Spleen (tissue), 11 donors: ENCODE results near the gene RBMX. TPM values are rescaled to one million over a fixed set of nuclear protein-coding genes. Genes with fewer than 3 reads are reported as not detected.

Experiments used
- DNase-seq: peaks from one replicate; pipeline ENCODE4 v3.0.0-alpha.2; 2020
- H3K27ac ChIP-seq, 8 donors: fragments of 200-600 bp; sonication (generic) in 7 of 8; 1 replicate in 4 of 8; 2 replicates in 4 of 8; pipeline versions ENCODE4 v1.5.0 to v1.8.0; 2016 to 2021; ENCODE audit warnings: inconsistent platforms in 4 of 8, mild to moderate bottlenecking in 4 of 8, moderate library complexity in 1 of 8
- H3K27me3 ChIP-seq, 7 donors: fragments of 200-600 bp; sonication (generic) in 6 of 7; replicated peaks in 1 of 7; 1 replicate in 4 of 7; 2 replicates in 3 of 7; pipeline versions ENCODE4 v1.5.0 to v1.8.0; 2016 to 2021; ENCODE audit warnings: inconsistent platforms in 3 of 7, mild to moderate bottlenecking in 1 of 7
- H3K36me3 ChIP-seq, 6 donors: fragments of 200-600 bp; sonication (generic) in 5 of 6; 1 replicate in 4 of 6; 2 replicates in 2 of 6; pipeline versions ENCODE4 v1.5.0 to v1.8.0; 2016 to 2021; ENCODE audit warnings: inconsistent platforms in 2 of 6
- H3K4me1 ChIP-seq, 6 donors: fragments of 200-600 bp; sonication (generic) in 5 of 6; 1 replicate in 3 of 6; 2 replicates in 3 of 6; pipeline versions ENCODE4 v1.5.0 to v1.8.0; 2016 to 2021; ENCODE audit warnings: inconsistent platforms in 3 of 6
- H3K4me3 ChIP-seq, 8 donors: fragments of 200-600 bp; sonication (generic) in 7 of 8; 1 replicate in 4 of 8; 2 replicates in 4 of 8; pipeline versions ENCODE4 v1.5.0 to v1.8.0; 2016 to 2021; ENCODE audit warnings: inconsistent platforms in 4 of 8, mild to moderate bottlenecking in 4 of 8, moderate library complexity in 2 of 8
- H3K9me3 ChIP-seq, 8 donors: fragments of 200-600 bp; sonication (generic) in 7 of 8; 1 replicate in 4 of 8; 2 replicates in 4 of 8; pipeline versions ENCODE4 v1.5.0 to v1.8.0; 2016 to 2021; ENCODE audit warnings: inconsistent platforms in 4 of 8
- CTCF ChIP-seq, 11 experiments: fragments of 200-600 bp in 7 of 11; fragments of 450-650 bp in 4 of 11; sonication (generic) in 4 of 11; IDR thresholded peaks in 8 of 11; conservative IDR thresholded peaks in 3 of 11; 1 replicate in 7 of 11; 2 replicates in 4 of 11; pipeline versions ENCODE4 v1.4.0 to v1.8.0; 2016 to 2021; ENCODE audit warnings: antibody characterized with exemption in 11 of 11, inconsistent platforms in 4 of 11, mild to moderate bottlenecking in 1 of 11
- POLR2A ChIP-seq, 3 donors: fragments of 450-650 bp; IDR thresholded peaks; one replicate each; pipeline ENCODE4 v1.5.1; 2017; ENCODE audit warnings: antibody characterized with exemption in 3 of 3, mild to moderate bottlenecking in 1 of 3
- POLR2AphosphoS5 ChIP-seq, 3 donors: sonication (generic); formaldehyde crosslinking; IDR thresholded peaks; one replicate each; pipeline ENCODE4 v1.5.1; 2017; ENCODE audit warnings: antibody characterized with exemption in 3 of 3
- WGBS, 5 donors: extraction: QIAGEN DNeasy Blood & Tissue Kit in 3 of 5; methylation state at CpG; one replicate each; pipeline versions ENCODE4 v1.1.5 to v1.1.7; 2013 to 2018; 5-methylcytosine and 5-hydroxymethylcytosine counted together
- intact Hi-C: fragments of 100-400 bp; cut with DNase I; formaldehyde crosslinking; loops from one replicate; pipeline ENCODE4 v1.15.0; 2023; ENCODE audit warnings: low total_unique reads
- polyA plus RNA-seq, 3 donors: library from polyadenylated mRNA; stranded (reverse); fragments of 200-250 nt; gene quantifications; one replicate each; pipeline ENCODE4 v1.2.1, GENCODE V29; 2013
- total RNA-seq, 7 donors: library from RNA; depleted of rRNA in 3 of 7; stranded (reverse); fragments of >200 nt in 3 of 7; fragmentation: NEBNext Ultra II Directional in 4 of 7; extraction: Animal tissue kit (Norgen Biotek cat#: 25700) in 4 of 7; gene quantifications; one replicate each; pipeline versions ENCODE4 v1.1.0 to v1.2.1, GENCODE V29; 2016 to 2021
- donor health status: healthy with polysubstance abuse.
- donor health status: DM: no; HTN: no; CAD: no; lungs with moderate emphysema.
- donor health status: DM: no; HTN: no; CAD: no.
- donor health status: Bipolar disorder and iron deficiency.
- donor health status: healthy.
- donor health status: DM: no; HTN: no; CAD: no.
- donor health status: DM: yes; HTN: yes; CAD: no.

Gene RBMX
- total and polyA plus RNA-seq, 10 donors: 111 to 286 (median 168) TPM

- H3K4me1 ChIP-seq: peaks cover 0 to 4% (median 0%) of the 10 kb centered on the region in 6 donors
- H3K36me3 ChIP-seq: peaks cover 0 to 36% (median 0%) of the 10 kb centered on the region in 6 donors
- no peaks in the 10 kb centered on the region for H3K9me3 ChIP-seq
- H3K27me3 ChIP-seq: no peaks in the 10 kb centered on the region
- H3K27ac ChIP-seq: no peak overlapping the region
- H3K4me3 ChIP-seq: no peak overlapping the region
- intact Hi-C loops: no loop called here
- no peak for DNase-seq
- 63 to 87% (median 79%) methylated on average over 2 of the region's 2 CpGs for WGBS, 5 donors
- TF ChIP-seq CTCF (IDR thresholded peaks at IDR 0.05 in 8 of 11, conservative IDR thresholded peaks at IDR 0.05 in 3 of 11) (no peak), POLR2AphosphoS5 (IDR thresholded peaks at IDR 0.05) (no peak), POLR2A (IDR thresholded peaks at IDR 0.05) (no peak)
Observed at GRCh38 chrX:136847874-136848273, 32.7 kb downstream of the RBMX start.

- intact Hi-C loops: no loop called here
- Histone ChIP-seq H3K27ac (no peak overlapping the region), H3K27me3 (no peaks in the 10 kb centered on the region), H3K36me3 (peaks cover 0 to 14% (median 0%) of the 10 kb centered on the region in 6 donors), H3K4me1 (no peaks in the 10 kb centered on the region), H3K9me3 (no peaks in the 10 kb centered on the region), H3K4me3 (no peak overlapping the region)
- no peak for DNase-seq
- 61 to 88% (median 83%) methylated on average over 1 of the region's 1 CpG for WGBS, 5 donors
- TF ChIP-seq POLR2A (IDR thresholded peaks at IDR 0.05): no peak
- no peak for TF ChIP-seq POLR2AphosphoS5 (IDR thresholded peaks at IDR 0.05)
- TF ChIP-seq CTCF (IDR thresholded peaks at IDR 0.05 in 8 of 11, conservative IDR thresholded peaks at IDR 0.05 in 3 of 11): no peak
Observed at GRCh38 chrX:136839196-136839595, 41.3 kb downstream of the RBMX start.

GRCh38 chrX:136835761-136836160 is 44.8 kb downstream of the RBMX start:
- DNase-seq: no peak
- H3K27ac ChIP-seq: no peak overlapping the region
- no peaks in the 10 kb centered on the region for H3K4me1 ChIP-seq
- no peaks in the 10 kb centered on the region for H3K9me3 ChIP-seq
- intact Hi-C loops: no loop called here
- H3K4me3 ChIP-seq: no peak overlapping the region
- WGBS, 5 donors: 69 to 86% (median 75%) methylated on average over 4 of the region's 4 CpGs
- H3K36me3 ChIP-seq: no peaks in the 10 kb centered on the region
- H3K27me3 ChIP-seq: no peaks in the 10 kb centered on the region
- TF ChIP-seq CTCF (IDR thresholded peaks at IDR 0.05 in 8 of 11, conservative IDR thresholded peaks at IDR 0.05 in 3 of 11) (no peak), POLR2AphosphoS5 (IDR thresholded peaks at IDR 0.05) (no peak), POLR2A (IDR thresholded peaks at IDR 0.05) (no peak)

- Histone ChIP-seq H3K4me3 (no peak overlapping the region), H3K4me1 (peaks cover 0 to 9% (median 0%) of the 10 kb centered on the region in 6 donors), H3K36me3 (no peaks in the 10 kb centered on the region), H3K9me3 (no peaks in the 10 kb centered on the region), H3K27me3 (no peaks in the 10 kb centered on the region), H3K27ac (peak overlapping the region in 3 of 8 donors; percentile 9 to 31 (median 23))
- 48 to 77% (median 74%) methylated on average over 5 of the region's 5 CpGs for WGBS, 5 donors
- no peak for TF ChIP-seq POLR2A (IDR thresholded peaks at IDR 0.05)
- TF ChIP-seq POLR2AphosphoS5 (IDR thresholded peaks at IDR 0.05): no peak
- no peak for TF ChIP-seq CTCF (IDR thresholded peaks at IDR 0.05 in 8 of 11, conservative IDR thresholded peaks at IDR 0.05 in 3 of 11)
- intact Hi-C loops: no loop called here
- DNase-seq: no peak
Observed at GRCh38 chrX:136829413-136829812, 51.1 kb downstream of the RBMX start.
